ENCODE results near the gene TMEM203. TPM values are rescaled to one million over a fixed set of nuclear protein-coding genes. Genes with fewer than 3 reads are reported as not detected.

The TMEM203 gene
- total RNA-seq, 4 donors from 2014 or later, result 45.7 to 60.7 (median 49.4) TPM

- TF ChIP-seq CTCF (IDR thresholded peaks at IDR 0.05), result no peak
- TF ChIP-seq POLR2A (IDR thresholded peaks at IDR 0.05), result no peak
- H3K4me3 ChIP-seq (ENCODE audit: low read depth, poor library complexity, severe bottlenecking), result peak overlapping the region; percentile 48
- intact Hi-C loops (cut with DNase I; ENCODE audit: low total_unique reads), result no loop called here
- peak; percentile 97 to 99 for DNase-seq (ENCODE audit: low spot score in 2 of 2)
- WGBS, 2 donors, result 1% methylated on average over 31 to 44 of the region's 63 CpGs
These were observed 17.9 kb upstream of the TMEM203 start for GRCh38 chr9:137223078-137223970.

- peak within 1 kb of the TSS; percentile 27 for H3K4me3 ChIP-seq (ENCODE audit: low read depth, poor library complexity, severe bottlenecking)
- 5 to 10% methylated on average over 12 to 29 of the region's 88 CpGs for WGBS, 2 donors
- TF ChIP-seq CTCF (IDR thresholded peaks at IDR 0.05) (no peak), POLR2A (IDR thresholded peaks at IDR 0.05) (no peak)
- DNase-seq (ENCODE audit: low spot score in 2 of 2), result no peak
- intact Hi-C loops (cut with DNase I; ENCODE audit: low total_unique reads), result no loop called here
These were observed 17.0 kb upstream of the TMEM203 start, which contains the start of gene RNF208 for GRCh38 chr9:137222190-137223077. Gene RNF208, minus strand, starts transcription at chr9:137222240. Its CDS starts 1,028 bp downstream, at chr9:137221212.

- TF ChIP-seq POLR2A (IDR thresholded peaks at IDR 0.05) (no peak), CTCF (IDR thresholded peaks at IDR 0.05) (no peak)
- intact Hi-C loops (cut with DNase I; ENCODE audit: low total_unique reads), result no loop called here
- no peak overlapping the region for H3K4me3 ChIP-seq (ENCODE audit: low read depth, poor library complexity, severe bottlenecking)
- WGBS, 2 donors, result 21 to 27% methylated on average over 9 to 28 of the region's 61 CpGs
- DNase-seq (ENCODE audit: low spot score in 2 of 2), result no peak
These were observed 16.2 kb upstream of the TMEM203 start for GRCh38 chr9:137221506-137222111.

- TF ChIP-seq CTCF (IDR thresholded peaks at IDR 0.05) (no peak), POLR2A (IDR thresholded peaks at IDR 0.05) (no peak)
- no peak for DNase-seq (ENCODE audit: low spot score in 2 of 2)
- WGBS, 2 donors, result 77 to 81% methylated on average over 6 to 8 of the region's 14 CpGs
- no peak overlapping the region for H3K4me3 ChIP-seq (ENCODE audit: low read depth, poor library complexity, severe bottlenecking)
- intact Hi-C loops (cut with DNase I; ENCODE audit: low total_unique reads), result no loop called here
These were observed 15.7 kb upstream of the TMEM203 start for GRCh38 chr9:137221095-137221505.

- intact Hi-C loops (cut with DNase I; ENCODE audit: low total_unique reads), result no loop called here
- H3K4me3 ChIP-seq (ENCODE audit: low read depth, poor library complexity, severe bottlenecking), result no peak overlapping the region
- DNase-seq (ENCODE audit: low spot score in 2 of 2), result no peak
- TF ChIP-seq POLR2A (IDR thresholded peaks at IDR 0.05) (no peak), CTCF (IDR thresholded peaks at IDR 0.05) (no peak)
- 89 to 91% methylated on average over 38 to 52 of the region's 52 CpGs for WGBS, 2 donors
These were observed 15.1 kb upstream of the TMEM203 start for GRCh38 chr9:137220317-137221094.

Measured in lower leg skin (tissue), 4 donors.